Measurements from ENCODE around the gene CYSRT1.

CYSRT1 gene

GRCh38 chr9:137223078-137223970, 1.6 kb upstream of the CYSRT1 start (continued):
- no peak for TF ChIP-seq TSHZ1 (tag by site-specific recombination; IDR thresholded peaks at IDR 0.05; ENCODE audit: borderline replicate concordance)
- no peak for TF ChIP-seq ZNF701 (tag by site-specific recombination; IDR thresholded peaks at IDR 0.05)
- peak; percentile 84 for TF ChIP-seq ZNF76 (tag by site-specific recombination; IDR thresholded peaks at IDR 0.05; ENCODE audit: borderline replicate concordance, low read depth)
- TF ChIP-seq ZBTB7A (tag by site-specific recombination; IDR thresholded peaks at IDR 0.05; ENCODE audit: low read depth): peak; percentile 46; the same call in 1 of the 2 replicates
- TF ChIP-seq SP3 (tag by site-specific recombination; IDR thresholded peaks at IDR 0.05): peak; percentile 76
- no peak for TF ChIP-seq ZNF707 (tag by site-specific recombination; IDR thresholded peaks at IDR 0.05)
- TF ChIP-seq ZNF776 (tag by site-specific recombination; IDR thresholded peaks at IDR 0.05; ENCODE audit: borderline replicate concordance): no peak
- no peak for TF ChIP-seq ZNF292 (tag by site-specific recombination; IDR thresholded peaks at IDR 0.05; ENCODE audit: borderline replicate concordance, low read depth)
- no peak for TF ChIP-seq ZNF18 (tag by site-specific recombination; IDR thresholded peaks at IDR 0.05)
- TF ChIP-seq ZNF335 (tag by site-specific recombination; conservative IDR thresholded peaks at IDR 0.05): peak; percentile 88
- no peak for TF ChIP-seq SALL2 (tag by site-specific recombination; IDR thresholded peaks at IDR 0.05; ENCODE audit: borderline replicate concordance)
- TF ChIP-seq ZNF473 (tag by site-specific recombination; IDR thresholded peaks at IDR 0.05): no peak
- TF ChIP-seq ZNF521 (tag by site-specific recombination; IDR thresholded peaks at IDR 0.05): no peak
- no peak for TF ChIP-seq ZNF488 (tag by site-specific recombination; IDR thresholded peaks at IDR 0.05)
- TF ChIP-seq MEIS1 (CRISPR knock-in tag; IDR thresholded peaks at IDR 0.05; ENCODE audit: borderline replicate concordance): 0 out of 2 replicates have a peak, but pooled peaks have one; percentile 30
- no peak for TF ChIP-seq RBAK (tag by site-specific recombination; IDR thresholded peaks at IDR 0.05)
- TF ChIP-seq PRDM1 (tag by site-specific recombination; IDR thresholded peaks at IDR 0.05): no peak
- no peak for TF ChIP-seq ZNF274 (IDR thresholded peaks at IDR 0.05; ENCODE audit: low read length)
- no peak for TF ChIP-seq ZNF274 (tag by site-specific recombination; IDR thresholded peaks at IDR 0.05; ENCODE audit: borderline replicate concordance)
- peak; percentile 37; the same call in 1 of the 2 replicates for TF ChIP-seq FEZF1 (tag by site-specific recombination; IDR thresholded peaks at IDR 0.05)
- TF ChIP-seq GLI4 (tag by site-specific recombination; IDR thresholded peaks at IDR 0.05): no peak
- TF ChIP-seq ZNF239 (tag by site-specific recombination; IDR thresholded peaks at IDR 0.05): no peak
- no peak for TF ChIP-seq ZNF184 (tag by site-specific recombination; IDR thresholded peaks at IDR 0.05)
- TF ChIP-seq KLF1 (tag by site-specific recombination; IDR thresholded peaks at IDR 0.05): no peak
- peak; percentile 31 for TF ChIP-seq ZFHX2 (tag by site-specific recombination; conservative IDR thresholded peaks at IDR 0.05)
- TF ChIP-seq ZBTB6 (tag by site-specific recombination; IDR thresholded peaks at IDR 0.05): no peak
- TF ChIP-seq ZNF692 (tag by site-specific recombination; IDR thresholded peaks at IDR 0.05): peak; percentile 57; the same call in 1 of the 2 replicates
- TF ChIP-seq ZNF621 (tag by site-specific recombination; IDR thresholded peaks at IDR 0.05): no peak
- TF ChIP-seq ZNF155 (tag by site-specific recombination; IDR thresholded peaks at IDR 0.05): no peak
